ENCODE data around the gene CTSK. TPM values are rescaled to one million over a fixed set of nuclear protein-coding genes. Genes with fewer than 3 reads are reported as not detected.

The CTSK gene
- total and polyA plus RNA-seq, 5 donors from 2014 or later = 0.10 to 18.0 (median 1.1) TPM; not detected in 1

DNA sequence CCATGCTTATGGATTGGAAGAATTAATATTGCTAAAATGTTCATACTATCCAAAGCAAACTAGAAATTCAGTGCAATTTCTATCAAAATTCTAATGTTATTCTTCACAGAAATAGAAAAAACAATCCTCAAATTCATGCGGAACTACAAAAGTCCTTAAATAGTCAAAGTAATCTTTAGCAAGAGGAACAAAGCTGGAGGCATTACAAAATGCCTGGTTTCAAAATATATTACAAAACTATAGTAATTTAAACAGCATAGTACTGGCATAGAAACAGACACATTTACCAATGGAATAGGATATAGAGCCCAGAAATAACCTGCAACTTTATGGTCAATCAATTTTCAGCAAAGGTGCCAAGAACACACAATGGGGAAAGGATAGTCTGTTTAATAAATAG, 46.3 kb downstream of the CTSK start:
- peaks cover 24 to 65% (median 40%) of the 10 kb centered on the region in 4 donors for H3K4me1 Mint-ChIP-seq
- Histone ChIP-seq H3K4me3 (ENCODE audit: low read depth, low read length) (peak overlapping the region; percentile 78), H3K9me3 (ENCODE audit: control insufficient read depth in 2 of 2, low read length in 2 of 2) (no peaks in the 10 kb centered on the region), H3K27me3 (ENCODE audit: control insufficient read depth, insufficient read depth, low read length) (no peaks in the 10 kb centered on the region), H3K4me1 (ENCODE audit: control insufficient read depth, insufficient read depth, low read length, poor library complexity, severe bottlenecking) (peaks cover 35% of the 10 kb centered on the region), H3K27ac (ENCODE audit: insufficient read depth, low read length, poor library complexity, severe bottlenecking) (no peak overlapping the region), H3K36me3 (ENCODE audit: control insufficient read depth, insufficient read depth, low read length) (peaks cover 19% of the 10 kb centered on the region)
- peaks cover 0 to 2% (median 0%) of the 10 kb centered on the region in 7 donors for H3K9me3 Mint-ChIP-seq
- peak overlapping the region in 3 of 4 donors; percentile 11 to 78 (median 40) for H3K4me3 Mint-ChIP-seq
- ATAC-seq (ENCODE audit: low read depth in 2 of 2) (no peak), DNase-seq (no peak)
- peak overlapping the region in 1 of 3 donors; percentile 24 for H3K27ac Mint-ChIP-seq
- H3K36me3 Mint-ChIP-seq = peaks cover 39% of the 10 kb centered on the region
- H3K27me3 Mint-ChIP-seq = no peaks in the 10 kb centered on the region

DNA sequence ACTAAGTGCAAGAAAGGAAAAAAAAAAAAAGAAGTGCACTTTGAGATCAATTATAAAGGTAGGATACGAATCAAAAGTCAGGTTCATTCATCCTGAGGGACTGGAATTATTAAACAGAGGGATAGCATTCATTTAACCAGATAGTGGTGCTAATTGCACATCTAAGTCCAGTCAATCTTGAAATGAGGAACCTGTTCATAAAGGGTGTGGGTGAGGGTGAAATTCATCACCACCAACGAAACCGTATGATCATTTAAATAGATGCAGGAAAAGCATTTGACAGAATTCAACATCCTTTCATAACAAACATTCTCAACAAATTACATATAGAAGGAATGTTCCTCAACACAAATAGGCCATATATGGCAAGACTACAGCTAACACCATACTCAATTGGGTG, 48.0 kb downstream of the CTSK start:
- Histone ChIP-seq H3K4me1 (ENCODE audit: control insufficient read depth, insufficient read depth, low read length, poor library complexity, severe bottlenecking) (peaks cover 32% of the 10 kb centered on the region), H3K4me3 (ENCODE audit: low read depth, low read length) (no peak overlapping the region), H3K27me3 (ENCODE audit: control insufficient read depth, insufficient read depth, low read length) (no peaks in the 10 kb centered on the region), H3K27ac (ENCODE audit: insufficient read depth, low read length, poor library complexity, severe bottlenecking) (no peak overlapping the region), H3K9me3 (ENCODE audit: control insufficient read depth in 2 of 2, low read length in 2 of 2) (no peaks in the 10 kb centered on the region), H3K36me3 (ENCODE audit: control insufficient read depth, insufficient read depth, low read length) (peaks cover 32% of the 10 kb centered on the region)
- ATAC-seq (ENCODE audit: low read depth in 2 of 2) = no peak
- H3K9me3 Mint-ChIP-seq = peaks cover 0 to 2% (median 0%) of the 10 kb centered on the region in 7 donors
- peaks cover 18 to 54% (median 34%) of the 10 kb centered on the region in 4 donors for H3K4me1 Mint-ChIP-seq
- peaks cover 42% of the 10 kb centered on the region for H3K36me3 Mint-ChIP-seq
- peak overlapping the region in 1 of 3 donors; percentile 56 for H3K27ac Mint-ChIP-seq
- no peak for DNase-seq
- H3K4me3 Mint-ChIP-seq = peak overlapping the region in 1 of 4 donors; percentile 68
- no peaks in the 10 kb centered on the region for H3K27me3 Mint-ChIP-seq

DNA sequence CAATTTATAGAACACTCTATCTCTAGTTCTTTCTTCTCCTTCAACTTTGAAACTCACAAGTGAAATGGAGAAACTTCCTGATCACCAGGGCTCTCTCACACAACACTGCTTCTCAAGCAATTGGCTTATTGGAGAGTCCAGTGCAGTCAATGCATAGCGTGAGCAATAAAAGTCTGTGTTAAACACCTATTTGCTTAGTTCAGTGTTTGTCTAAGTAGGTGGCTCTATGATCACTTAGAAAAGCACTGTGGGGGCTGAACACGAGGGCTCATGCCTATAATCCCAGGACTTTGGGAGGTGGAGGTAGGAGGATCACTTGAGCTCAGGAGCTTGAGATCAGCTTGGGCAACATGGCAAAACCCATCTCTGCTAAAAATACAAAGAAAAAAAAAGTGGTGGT, 54.6 kb downstream of the CTSK start:
- ATAC-seq (ENCODE audit: low read depth in 2 of 2) (no peak), DNase-seq (no peak)
- H3K9me3 Mint-ChIP-seq = no peaks in the 10 kb centered on the region
- peaks cover 0 to under 1% (median 0%) of the 10 kb centered on the region in 4 donors for H3K4me1 Mint-ChIP-seq
- H3K4me1 ChIP-seq (ENCODE audit: control insufficient read depth, insufficient read depth, low read length, poor library complexity, severe bottlenecking) = no peaks in the 10 kb centered on the region
- H3K27me3 ChIP-seq (ENCODE audit: control insufficient read depth, insufficient read depth, low read length) = no peaks in the 10 kb centered on the region
- peaks cover 49% of the 10 kb centered on the region for H3K36me3 Mint-ChIP-seq
- H3K9me3 ChIP-seq (ENCODE audit: control insufficient read depth in 2 of 2, low read length in 2 of 2) = no peaks in the 10 kb centered on the region
- no peak overlapping the region for H3K4me3 ChIP-seq (ENCODE audit: low read depth, low read length)
- H3K4me3 Mint-ChIP-seq = no peak overlapping the region
- no peak overlapping the region for H3K27ac Mint-ChIP-seq
- H3K36me3 ChIP-seq (ENCODE audit: control insufficient read depth, insufficient read depth, low read length) = peaks cover 82% of the 10 kb centered on the region
- no peaks in the 10 kb centered on the region for H3K27me3 Mint-ChIP-seq
- H3K27ac ChIP-seq (ENCODE audit: insufficient read depth, low read length, poor library complexity, severe bottlenecking) = no peak overlapping the region

- ATAC-seq (ENCODE audit: low read depth in 2 of 2) (no peak), DNase-seq (no peak)
- Mint-ChIP-seq H3K27me3 (no peaks in the 10 kb centered on the region), H3K9me3 (no peaks in the 10 kb centered on the region), H3K4me1 (no peaks in the 10 kb centered on the region), H3K36me3 (peaks cover 45% of the 10 kb centered on the region), H3K27ac (peak overlapping the region in 1 of 3 donors; percentile 23), H3K4me3 (no peak overlapping the region)
- Histone ChIP-seq H3K9me3 (ENCODE audit: control insufficient read depth in 2 of 2, low read length in 2 of 2) (no peaks in the 10 kb centered on the region), H3K36me3 (ENCODE audit: control insufficient read depth, insufficient read depth, low read length) (peaks cover 89% of the 10 kb centered on the region), H3K27me3 (ENCODE audit: control insufficient read depth, insufficient read depth, low read length) (no peaks in the 10 kb centered on the region), H3K27ac (ENCODE audit: insufficient read depth, low read length, poor library complexity, severe bottlenecking) (no peak overlapping the region), H3K4me3 (ENCODE audit: low read depth, low read length) (no peak overlapping the region), H3K4me1 (ENCODE audit: control insufficient read depth, insufficient read depth, low read length, poor library complexity, severe bottlenecking) (no peaks in the 10 kb centered on the region)
Measured at GRCh38 chr1:150751443-150751842, 56.6 kb downstream of the CTSK start.

- H3K9me3 ChIP-seq (ENCODE audit: control insufficient read depth in 2 of 2, low read length in 2 of 2) = no peaks in the 10 kb centered on the region
- H3K36me3 ChIP-seq (ENCODE audit: control insufficient read depth, insufficient read depth, low read length) = peaks cover 91% of the 10 kb centered on the region
- H3K4me3 ChIP-seq (ENCODE audit: low read depth, low read length) = no peak overlapping the region
- Mint-ChIP-seq H3K4me1 (no peaks in the 10 kb centered on the region), H3K36me3 (peaks cover 41% of the 10 kb centered on the region), H3K9me3 (no peaks in the 10 kb centered on the region), H3K4me3 (no peak overlapping the region), H3K27me3 (no peaks in the 10 kb centered on the region), H3K27ac (no peak overlapping the region)
- ATAC-seq (ENCODE audit: low read depth in 2 of 2) = no peak
- DNase-seq = no peak
- no peak overlapping the region for H3K27ac ChIP-seq (ENCODE audit: insufficient read depth, low read length, poor library complexity, severe bottlenecking)
- no peaks in the 10 kb centered on the region for H3K4me1 ChIP-seq (ENCODE audit: control insufficient read depth, insufficient read depth, low read length, poor library complexity, severe bottlenecking)
- no peaks in the 10 kb centered on the region for H3K27me3 ChIP-seq (ENCODE audit: control insufficient read depth, insufficient read depth, low read length)
Measured at GRCh38 chr1:150749720-150750311, 58.2 kb downstream of the CTSK start.

GRCh38 chr1:150748878-150749719, 59.0 kb downstream of the CTSK start:
- no peaks in the 10 kb centered on the region for H3K9me3 ChIP-seq (ENCODE audit: control insufficient read depth in 2 of 2, low read length in 2 of 2)
- no peaks in the 10 kb centered on the region for H3K27me3 ChIP-seq (ENCODE audit: control insufficient read depth, insufficient read depth, low read length)
- no peak overlapping the region for H3K4me3 ChIP-seq (ENCODE audit: low read depth, low read length)
- no peak for ATAC-seq (ENCODE audit: low read depth in 2 of 2)
- no peaks in the 10 kb centered on the region for H3K27me3 Mint-ChIP-seq
- H3K36me3 Mint-ChIP-seq = peaks cover 40% of the 10 kb centered on the region
- no peak overlapping the region for H3K4me3 Mint-ChIP-seq
- H3K27ac Mint-ChIP-seq = peak overlapping the region in 1 of 3 donors; percentile 66
- no peaks in the 10 kb centered on the region for H3K4me1 ChIP-seq (ENCODE audit: control insufficient read depth, insufficient read depth, low read length, poor library complexity, severe bottlenecking)
- peaks cover 86% of the 10 kb centered on the region for H3K36me3 ChIP-seq (ENCODE audit: control insufficient read depth, insufficient read depth, low read length)
- no peak overlapping the region for H3K27ac ChIP-seq (ENCODE audit: insufficient read depth, low read length, poor library complexity, severe bottlenecking)
- H3K9me3 Mint-ChIP-seq = no peaks in the 10 kb centered on the region
- H3K4me1 Mint-ChIP-seq = no peaks in the 10 kb centered on the region
- no peak for DNase-seq
